Endodermal cell (in vitro differentiated cells): Measurements from ENCODE around the gene DDX60. TPM values are rescaled to one million over a fixed set of nuclear protein-coding genes. Genes with fewer than 3 reads are reported as not detected.

Experiments
- DNase-seq: peaks from one replicate; pipeline ENCODE4 v3.0.0-alpha.2; 2017
- H3K27ac ChIP-seq: 2 replicates; pipeline ENCODE4 v1.5.1; 2013; ENCODE audit warnings: mild to moderate bottlenecking, low read depth, low read length, moderate library complexity
- H3K27me3 ChIP-seq: 2 replicates; pipeline ENCODE4 v1.6.1; 2013; ENCODE audit warnings: mild to moderate bottlenecking, low read length, moderate library complexity; ENCODE audit not compliant: insufficient read depth, control insufficient read depth, poor library complexity, severe bottlenecking
- H3K36me3 ChIP-seq: 2 replicates; pipeline ENCODE4 v1.7.0; 2013; ENCODE audit warnings: mild to moderate bottlenecking, low read length, moderate library complexity; ENCODE audit not compliant: control insufficient read depth, insufficient read depth
- H3K4me1 ChIP-seq: one replicate; pipeline ENCODE4 v1.7.0; 2013; ENCODE audit warnings: low read length; ENCODE audit not compliant: control insufficient read depth, insufficient read depth
- H3K4me3 ChIP-seq: 2 replicates; pipeline ENCODE4 v1.5.1; 2013; ENCODE audit warnings: mild to moderate bottlenecking, low read length, moderate library complexity
- H3K9ac ChIP-seq: 2 replicates; pipeline ENCODE4 v1.6.1; 2013; ENCODE audit warnings: mild to moderate bottlenecking, low read length, moderate library complexity; ENCODE audit not compliant: poor library complexity, severe bottlenecking; ENCODE audit errors: extremely low read depth
- H3K9me3 ChIP-seq: 2 replicates; pipeline ENCODE4 v1.6.1; 2013; ENCODE audit warnings: mild to moderate bottlenecking, low read length, moderate library complexity; ENCODE audit not compliant: control insufficient read depth
- H3K27ac Mint-ChIP-seq: 2 replicates; pipeline ENCODE4 v1.8.0; 2020; ENCODE audit warnings: mixed read lengths
- H3K27me3 Mint-ChIP-seq: 2 replicates; pipeline ENCODE4 v1.8.0; 2021; ENCODE audit warnings: mild to moderate bottlenecking, mixed read lengths; ENCODE audit not compliant: insufficient read depth
- H3K36me3 Mint-ChIP-seq: 2 replicates; pipeline ENCODE4 v1.8.0; 2020; ENCODE audit warnings: low read depth, mixed read lengths
- H3K4me1 Mint-ChIP-seq: 2 replicates; pipeline ENCODE4 v1.8.0; 2020; ENCODE audit warnings: mixed read lengths
- H3K4me3 Mint-ChIP-seq: 2 replicates; pipeline ENCODE4 v1.8.0; 2020; ENCODE audit warnings: mild to moderate bottlenecking, moderate library complexity, mixed read lengths
- H3K9me3 Mint-ChIP-seq: 2 replicates; pipeline ENCODE4 v1.8.0; 2020; ENCODE audit warnings: mild to moderate bottlenecking, mixed read lengths
- WGBS, 2 experiments: methylation state at CpG; one replicate each; pipeline versions ENCODE4 v1.1.5 to v1.1.7; 2013; ENCODE audit warnings: missing lambda C conversion rate in 2 of 2, mixed read lengths in 1 of 2; ENCODE audit not compliant: insufficient coverage in 1 of 2, insufficient read length in 1 of 2; 5-methylcytosine and 5-hydroxymethylcytosine counted together
- total RNA-seq, 2 donors: library from RNA; stranded (reverse); fragmentation: NEBNext Ultra II Directional in 1 of 2; extraction: Animal tissue kit (Norgen Biotek cat#: 25700) in 1 of 2; gene quantifications; 2 replicates in 1 of 2; 3 replicates in 1 of 2; pipeline ENCODE4 v1.2.1, GENCODE V29; 2021
- TF ChIP-seq, protein P1 (sequence below): fragments of 200-600 bp; sonication (generic); conservative IDR thresholded peaks from 2 replicates; pipeline ENCODE4 v1.5.0; 2021; ENCODE audit warnings: antibody characterized with exemption, mild to moderate bottlenecking

DDX60 gene
- total RNA-seq, 2 donors from 2014 or later = 1.6 to 3.1 TPM

- H3K27me3 ChIP-seq = no peaks in the 10 kb centered on the region
- no peak overlapping the region for H3K27ac ChIP-seq
- Mint-ChIP-seq H3K4me1 (peaks cover 13% of the 10 kb centered on the region), H3K27ac (no peak overlapping the region), H3K4me3 (no peak overlapping the region), H3K9me3 (no peaks in the 10 kb centered on the region), H3K36me3 (no peaks in the 10 kb centered on the region), H3K27me3 (no peaks in the 10 kb centered on the region)
- 96 to 100% methylated on average over 2 to 3 of the region's 3 CpGs for WGBS, 2 experiments
- no peaks in the 10 kb centered on the region for H3K9me3 ChIP-seq
- TF ChIP-seq, protein P1, sequence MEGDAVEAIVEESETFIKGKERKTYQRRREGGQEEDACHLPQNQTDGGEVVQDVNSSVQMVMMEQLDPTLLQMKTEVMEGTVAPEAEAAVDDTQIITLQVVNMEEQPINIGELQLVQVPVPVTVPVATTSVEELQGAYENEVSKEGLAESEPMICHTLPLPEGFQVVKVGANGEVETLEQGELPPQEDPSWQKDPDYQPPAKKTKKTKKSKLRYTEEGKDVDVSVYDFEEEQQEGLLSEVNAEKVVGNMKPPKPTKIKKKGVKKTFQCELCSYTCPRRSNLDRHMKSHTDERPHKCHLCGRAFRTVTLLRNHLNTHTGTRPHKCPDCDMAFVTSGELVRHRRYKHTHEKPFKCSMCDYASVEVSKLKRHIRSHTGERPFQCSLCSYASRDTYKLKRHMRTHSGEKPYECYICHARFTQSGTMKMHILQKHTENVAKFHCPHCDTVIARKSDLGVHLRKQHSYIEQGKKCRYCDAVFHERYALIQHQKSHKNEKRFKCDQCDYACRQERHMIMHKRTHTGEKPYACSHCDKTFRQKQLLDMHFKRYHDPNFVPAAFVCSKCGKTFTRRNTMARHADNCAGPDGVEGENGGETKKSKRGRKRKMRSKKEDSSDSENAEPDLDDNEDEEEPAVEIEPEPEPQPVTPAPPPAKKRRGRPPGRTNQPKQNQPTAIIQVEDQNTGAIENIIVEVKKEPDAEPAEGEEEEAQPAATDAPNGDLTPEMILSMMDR = no peak
- no peak for DNase-seq
- no peaks in the 10 kb centered on the region for H3K36me3 ChIP-seq
- no peak overlapping the region for H3K4me3 ChIP-seq
- H3K9ac ChIP-seq = no peak overlapping the region
- peaks cover 5% of the 10 kb centered on the region for H3K4me1 ChIP-seq
Measured at GRCh38 chr4:168264903-168265302, 53.6 kb downstream of the DDX60 start.

- H3K4me1 Mint-ChIP-seq = peaks cover 13% of the 10 kb centered on the region
- no peak overlapping the region for H3K27ac ChIP-seq
- no peaks in the 10 kb centered on the region for H3K27me3 ChIP-seq
- H3K9ac ChIP-seq = no peak overlapping the region
- H3K27ac Mint-ChIP-seq = no peak overlapping the region
- no peak overlapping the region for H3K4me3 Mint-ChIP-seq
- H3K36me3 ChIP-seq = no peaks in the 10 kb centered on the region
- TF ChIP-seq, protein P1 = no peak
- H3K36me3 Mint-ChIP-seq = no peaks in the 10 kb centered on the region
- no peak overlapping the region for H3K4me3 ChIP-seq
- no peak for DNase-seq
- no peaks in the 10 kb centered on the region for H3K9me3 ChIP-seq
- H3K27me3 Mint-ChIP-seq = no peaks in the 10 kb centered on the region
- peaks cover 5% of the 10 kb centered on the region for H3K4me1 ChIP-seq
- 91% methylated on average over 1 of the region's 1 CpG; no CpG with 5 or more reads in 1 of the 2 experiments for WGBS, 2 experiments
- no peaks in the 10 kb centered on the region for H3K9me3 Mint-ChIP-seq
Measured at GRCh38 chr4:168263039-168263438, 55.5 kb downstream of the DDX60 start.

DNA sequence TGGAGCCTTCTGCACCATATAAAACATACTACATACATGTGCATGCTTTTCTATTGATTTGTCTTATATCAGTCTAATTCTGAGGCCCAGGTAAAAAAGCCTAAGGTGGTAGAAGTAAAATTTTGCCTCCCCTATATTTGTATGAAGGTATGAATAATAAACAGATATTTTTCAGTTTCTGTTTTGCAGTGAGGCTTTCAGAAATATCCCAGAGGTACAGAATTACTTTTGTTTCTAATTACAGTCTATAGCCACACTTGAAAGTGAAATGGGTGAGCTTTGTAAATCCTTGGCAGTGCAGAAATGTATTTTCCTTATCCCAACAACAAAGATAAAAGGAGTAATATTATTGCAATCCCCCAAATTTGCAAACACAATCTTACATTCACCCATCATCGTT, 59.5 kb downstream of the DDX60 start:
- no peak overlapping the region for H3K9ac ChIP-seq
- no peak for DNase-seq
- no peaks in the 10 kb centered on the region for H3K27me3 ChIP-seq
- TF ChIP-seq, protein P1 = no peak
- H3K27ac ChIP-seq = no peak overlapping the region
- H3K9me3 ChIP-seq = no peaks in the 10 kb centered on the region
- H3K9me3 Mint-ChIP-seq = no peaks in the 10 kb centered on the region
- no peak overlapping the region for H3K4me3 ChIP-seq
- WGBS, 2 experiments = 92% methylated on average over 1 of the region's 1 CpG; no CpG with 5 or more reads in 1 of the 2 experiments
- H3K4me3 Mint-ChIP-seq = no peak overlapping the region
- peaks cover 13% of the 10 kb centered on the region for H3K4me1 Mint-ChIP-seq
- no peaks in the 10 kb centered on the region for H3K36me3 Mint-ChIP-seq
- no peak overlapping the region for H3K27ac Mint-ChIP-seq
- H3K27me3 Mint-ChIP-seq = no peaks in the 10 kb centered on the region
- peaks cover 5% of the 10 kb centered on the region for H3K4me1 ChIP-seq
- no peaks in the 10 kb centered on the region for H3K36me3 ChIP-seq
